HCT116 (cell line): ENCODE data around the gene MOV10. TPM values are rescaled to one million over a fixed set of nuclear protein-coding genes. Genes with fewer than 3 reads are reported as not detected.

Source experiments
- ATAC-seq: fragments of 200-7000 bp; cut with Tn5 transposase; 2 replicates; pipeline ENCODE4 v1.9.1; 2020; ENCODE audit warnings: mild to moderate bottlenecking, moderate library complexity
- BruUV-seq: library from RNA; stranded (reverse); fragments of 400-500 nt; replicated peaks from 2 replicates; lab custom pipeline; 2021; lab: Mats Ljungman, UMichigan
- CTCF ChIA-PET: fragments of 300-600 bp; sonication (Branson Sonifier 250); formaldehyde crosslinking; loops from one replicate; lab custom pipeline; 2021; ENCODE audit warnings: antibody characterized with exemption; lab: Charles Lee
- POLR2A ChIA-PET: fragments of 300-600, 350-600 bp; sonication (Branson Sonifier 250); formaldehyde crosslinking; loops from one replicate; lab custom pipeline; 2021; ENCODE audit warnings: antibody characterized with exemption; lab: Charles Lee
- RAD21 ChIA-PET, 2 experiments: fragments of 300-600 bp; sonication (Branson Sonifier 250); formaldehyde crosslinking; loops; one replicate each; lab custom pipeline; 2023; ENCODE audit warnings: low total read pairs in 2 of 2; ENCODE audit not compliant: uncharacterized antibody in 2 of 2, unreplicated experiment in 2 of 2, low non-redundant PET in 1 of 2; lab: Charles Lee
- DNase-seq: peaks from one replicate; pipeline ENCODE4 v3.0.0-alpha.2; 2010; ENCODE audit warnings: low read depth, low spot score
- H2AFZ ChIP-seq: fragments of 200-600 bp; shearing (Covaris generic), sonication (generic); 2 replicates; pipeline ENCODE4 v1.6.1; 2017; ENCODE audit warnings: low read depth, mixed run types, mixed read lengths, antibody characterized with exemption, low read length; ENCODE audit not compliant: poor library complexity, severe bottlenecking
- H3K27ac ChIP-seq: 2 replicates; pipeline ENCODE4 v1.5.1; 2012; ENCODE audit warnings: low read depth, low read length
- H3K27me3 ChIP-seq: fragments of 200-600 bp; sonication (generic); 2 replicates; pipeline ENCODE4 v1.6.1; 2016; ENCODE audit warnings: mixed run types, low read length, mixed read lengths; ENCODE audit not compliant: insufficient read depth
- H3K36me3 ChIP-seq, 2 experiments: fragments of 200-500 bp in 1 of 2; fragments of 200-600 bp in 1 of 2; sonication (Bioruptor generic) in 1 of 2; sonication (generic) in 1 of 2; 2 replicates each; pipeline versions ENCODE4 v1.5.1 to v1.6.1; 2014 to 2016; ENCODE audit warnings: low read length in 2 of 2, inconsistent platforms in 1 of 2, mixed read lengths in 1 of 2, mixed run types in 1 of 2; ENCODE audit not compliant: insufficient read depth in 2 of 2, control insufficient read depth in 1 of 2
- H3K4me1 ChIP-seq, 2 experiments: fragments of 200-600 bp in 1 of 2; sonication (generic) in 1 of 2; 2 replicates each; pipeline versions ENCODE4 v1.5.1 to v1.6.1; 2012 to 2017; ENCODE audit warnings: low read length in 2 of 2, inconsistent platforms in 1 of 2, mild to moderate bottlenecking in 1 of 2, mixed read lengths in 1 of 2, mixed run types in 1 of 2, moderate library complexity in 1 of 2; ENCODE audit not compliant: insufficient read depth in 2 of 2, control insufficient read depth in 1 of 2
- H3K4me2 ChIP-seq: fragments of 200-600 bp; sonication (generic); 2 replicates; pipeline ENCODE4 v1.6.1; 2017; ENCODE audit warnings: mixed run types, low read length, mixed read lengths
- H3K4me3 ChIP-seq, 2 experiments: fragments of 200-600 bp in 1 of 2; sonication (generic) in 1 of 2; replicated peaks in 1 of 2; 2 replicates each; pipeline ENCODE4 v1.5.1; 2011 to 2016; ENCODE audit warnings: low read length in 2 of 2, control low read depth in 1 of 2, low read depth in 1 of 2, mild to moderate bottlenecking in 1 of 2, mixed read lengths in 1 of 2, mixed run types in 1 of 2
- H3K79me2 ChIP-seq: fragments of 200-600 bp; sonication (generic); 2 replicates; pipeline ENCODE4 v1.6.1; 2017; ENCODE audit warnings: mild to moderate bottlenecking, mixed run types, low read length, moderate library complexity, mixed read lengths; ENCODE audit not compliant: insufficient read depth
- H3K9ac ChIP-seq: fragments of 200-600 bp; sonication (generic); 2 replicates; pipeline ENCODE4 v1.6.1; 2016; ENCODE audit warnings: low read length, mixed read lengths
- H3K9me2 ChIP-seq: fragments of 200-600 bp; sonication (generic), shearing (Covaris generic); 2 replicates; pipeline ENCODE4 v1.6.1; 2017; ENCODE audit warnings: mixed run types, mild to moderate bottlenecking, moderate library complexity; ENCODE audit not compliant: insufficient read depth
- H3K9me3 ChIP-seq, 2 experiments: fragments of 200-500 bp in 1 of 2; fragments of 200-600 bp in 1 of 2; sonication (Bioruptor generic) in 1 of 2; sonication (generic) in 1 of 2; 2 replicates each; pipeline ENCODE4 v1.6.1; 2014 to 2017; ENCODE audit warnings: low read length in 2 of 2, mixed read lengths in 2 of 2, inconsistent platforms in 1 of 2, low read depth in 1 of 2, mild to moderate bottlenecking in 1 of 2, mixed run types in 1 of 2, moderate library complexity in 1 of 2; ENCODE audit not compliant: control insufficient read depth in 1 of 2, insufficient read depth in 1 of 2
- H4K20me1 ChIP-seq: fragments of 200-600 bp; sonication (generic), shearing (Covaris generic); 2 replicates; pipeline ENCODE4 v1.6.1; 2017; ENCODE audit warnings: mixed run types, mild to moderate bottlenecking, moderate library complexity; ENCODE audit not compliant: insufficient read depth
- JUND ChIP-seq: IDR thresholded peaks from 2 replicates; pipeline ENCODE4 v1.6.1; 2012
- POLR2A ChIP-seq: IDR thresholded peaks from 2 replicates; pipeline ENCODE4 v1.7.0; 2011; ENCODE audit warnings: borderline replicate concordance; ENCODE audit not compliant: insufficient read depth, insufficient read length; ENCODE audit errors: extremely low read depth
- POLR2AphosphoS5 ChIP-seq: IDR thresholded peaks from 2 replicates; pipeline ENCODE4 v1.6.1; 2011; ENCODE audit warnings: mild to moderate bottlenecking, low read depth, low read length, moderate library complexity
- RAD21 ChIP-seq: IDR thresholded peaks from 2 replicates; pipeline ENCODE4 v1.6.1; 2012; ENCODE audit warnings: low read depth, mild to moderate bottlenecking
- intact Hi-C: fragments of 100-400 bp; cut with micrococcal nuclease; formaldehyde crosslinking; loops from 2 replicates; pipeline ENCODE4 v1.10.0; 2022
- total RNA-seq: library from RNA; stranded (reverse); gene quantifications from one replicate; pipeline ENCODE4 v1.2.1, GENCODE V29; 2021; ENCODE audit not compliant: unreplicated experiment
- TF ChIP-seq, protein P1 (sequence below): IDR thresholded peaks from 2 replicates; pipeline ENCODE4 v1.6.1; 2012
- TF ChIP-seq, protein P2 (sequence below): IDR thresholded peaks from 2 replicates; pipeline ENCODE4 v1.6.1; 2012; ENCODE audit warnings: low read depth

The MOV10 gene
- total RNA-seq, 1 experiment from 2014 or later: 109 TPM

DNA sequence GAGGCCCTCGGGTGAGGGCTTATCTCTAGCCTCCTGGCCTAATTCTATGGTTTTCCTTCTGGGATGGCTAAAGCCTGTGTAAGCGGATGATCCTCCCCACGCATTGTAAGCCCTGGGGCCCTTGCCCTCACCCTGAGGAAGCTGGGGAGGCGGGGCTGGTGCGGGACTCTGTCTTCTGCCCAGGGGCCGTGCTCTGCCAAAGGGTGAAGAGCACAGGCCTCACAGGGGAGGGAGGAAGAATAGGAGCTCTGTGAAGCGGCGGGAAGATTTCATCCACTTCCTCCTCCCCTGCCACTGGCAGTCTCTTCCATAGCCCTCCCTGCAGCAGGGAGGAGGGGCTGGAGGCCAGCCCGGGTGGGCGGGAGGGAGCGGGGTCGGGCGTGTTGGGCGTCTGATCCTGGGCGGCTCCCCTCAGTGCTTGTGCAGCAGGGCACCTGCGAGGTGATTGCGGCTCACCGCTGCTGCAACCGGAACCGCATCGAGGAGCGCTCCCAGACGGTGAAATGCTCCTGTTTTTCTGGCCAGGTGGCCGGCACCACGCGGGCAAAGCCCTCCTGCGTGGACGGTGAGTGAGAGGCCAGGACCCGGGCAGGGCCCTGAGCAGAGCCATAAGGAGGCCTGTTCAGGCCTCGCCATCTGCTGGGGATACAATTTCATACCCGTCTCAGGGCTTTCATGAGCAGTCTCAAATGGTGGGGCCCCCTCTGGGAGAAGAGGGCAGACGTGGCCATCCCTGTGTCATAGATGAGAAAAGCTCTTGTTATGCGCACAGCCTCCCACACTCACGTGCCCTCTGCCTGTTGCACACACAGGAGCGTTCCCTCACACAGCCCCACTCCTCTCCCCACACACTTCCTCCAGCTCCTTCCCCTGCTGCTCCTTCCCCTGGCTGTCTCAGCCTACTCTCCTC, 48.4 kb downstream of the MOV10 start:
- no peaks in the 10 kb centered on the region for H3K27me3 ChIP-seq
- no peak overlapping the region for H3K9ac ChIP-seq
- H4K20me1 ChIP-seq: no peaks in the 10 kb centered on the region
- no peak overlapping the region for H3K4me3 ChIP-seq
- BruUV-seq: no TSS peak
- no peaks in the 10 kb centered on the region for H3K36me3 ChIP-seq
- peaks cover 0 to 14% of the 10 kb centered on the region in 2 experiments; a peak in 2 of 4 replicates for H3K4me1 ChIP-seq
- ChIA-PET RAD21 (no interaction called here), CTCF (interaction anchor here (1.7 to 4.8 kb wide), 2 partner anchors 81 to 350 kb away, joined by 5 to 44 read pairs; partner anchors contain the start of gene LRIG2), POLR2A (interaction anchor here (0.6 kb wide), 1 partner anchor 327 kb away, joined by 3 read pairs; no protein-coding TSS in a partner anchor)
- no peaks in the 10 kb centered on the region for H3K9me2 ChIP-seq
- no peaks in the 10 kb centered on the region for H3K79me2 ChIP-seq
- intact Hi-C loops: no loop called here
- no peak for DNase-seq
- H3K4me2 ChIP-seq: no peak overlapping the region
- ATAC-seq: no peak
- TF ChIP-seq RAD21 (no peak), POLR2AphosphoS5 (no peak), JUND (no peak), POLR2A (no peak)
- TF ChIP-seq, protein P1, sequence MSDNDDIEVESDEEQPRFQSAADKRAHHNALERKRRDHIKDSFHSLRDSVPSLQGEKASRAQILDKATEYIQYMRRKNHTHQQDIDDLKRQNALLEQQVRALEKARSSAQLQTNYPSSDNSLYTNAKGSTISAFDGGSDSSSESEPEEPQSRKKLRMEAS: no peak
- TF ChIP-seq, protein P2, sequence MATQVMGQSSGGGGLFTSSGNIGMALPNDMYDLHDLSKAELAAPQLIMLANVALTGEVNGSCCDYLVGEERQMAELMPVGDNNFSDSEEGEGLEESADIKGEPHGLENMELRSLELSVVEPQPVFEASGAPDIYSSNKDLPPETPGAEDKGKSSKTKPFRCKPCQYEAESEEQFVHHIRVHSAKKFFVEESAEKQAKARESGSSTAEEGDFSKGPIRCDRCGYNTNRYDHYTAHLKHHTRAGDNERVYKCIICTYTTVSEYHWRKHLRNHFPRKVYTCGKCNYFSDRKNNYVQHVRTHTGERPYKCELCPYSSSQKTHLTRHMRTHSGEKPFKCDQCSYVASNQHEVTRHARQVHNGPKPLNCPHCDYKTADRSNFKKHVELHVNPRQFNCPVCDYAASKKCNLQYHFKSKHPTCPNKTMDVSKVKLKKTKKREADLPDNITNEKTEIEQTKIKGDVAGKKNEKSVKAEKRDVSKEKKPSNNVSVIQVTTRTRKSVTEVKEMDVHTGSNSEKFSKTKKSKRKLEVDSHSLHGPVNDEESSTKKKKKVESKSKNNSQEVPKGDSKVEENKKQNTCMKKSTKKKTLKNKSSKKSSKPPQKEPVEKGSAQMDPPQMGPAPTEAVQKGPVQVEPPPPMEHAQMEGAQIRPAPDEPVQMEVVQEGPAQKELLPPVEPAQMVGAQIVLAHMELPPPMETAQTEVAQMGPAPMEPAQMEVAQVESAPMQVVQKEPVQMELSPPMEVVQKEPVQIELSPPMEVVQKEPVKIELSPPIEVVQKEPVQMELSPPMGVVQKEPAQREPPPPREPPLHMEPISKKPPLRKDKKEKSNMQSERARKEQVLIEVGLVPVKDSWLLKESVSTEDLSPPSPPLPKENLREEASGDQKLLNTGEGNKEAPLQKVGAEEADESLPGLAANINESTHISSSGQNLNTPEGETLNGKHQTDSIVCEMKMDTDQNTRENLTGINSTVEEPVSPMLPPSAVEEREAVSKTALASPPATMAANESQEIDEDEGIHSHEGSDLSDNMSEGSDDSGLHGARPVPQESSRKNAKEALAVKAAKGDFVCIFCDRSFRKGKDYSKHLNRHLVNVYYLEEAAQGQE: no peak
- TF ChIP-seq, all 23 proteins: peak for 0
- Histone ChIP-seq H2AFZ (no peak overlapping the region), H3K27ac (no peak overlapping the region), H3K9me3 (no peaks in the 10 kb centered on the region)
